A673 (cell line): ENCODE results near the gene MAP6. TPM values are rescaled to one million over a fixed set of nuclear protein-coding genes. Genes with fewer than 3 reads are reported as not detected.

Source experiments
- BruUV-seq: library from RNA; stranded (reverse); fragments of 400-500 nt; replicated peaks from 2 replicates; lab custom pipeline; 2021; lab: Mats Ljungman, UMichigan
- CTCF ChIA-PET: fragments of 300-600 bp; sonication (Branson Sonifier 250); formaldehyde crosslinking; loops from one replicate; lab custom pipeline; 2022; ENCODE audit warnings: antibody characterized with exemption; lab: Charles Lee
- POLR2A ChIA-PET: fragments of 300-600 bp; sonication (Branson Sonifier 250); formaldehyde crosslinking; loops from one replicate; lab custom pipeline; 2022; ENCODE audit warnings: antibody characterized with exemption; ENCODE audit not compliant: low non-redundant PET; lab: Charles Lee
- DNase-seq: peaks from one replicate; pipeline ENCODE4 v3.0.0-alpha.2; 2015; ENCODE audit warnings: low spot score
- H3K27ac ChIP-seq: fragments of 200-600 bp; sonication (generic); 2 replicates; pipeline ENCODE4 v1.5.1; 2016; ENCODE audit warnings: mixed run types, low read depth, mild to moderate bottlenecking, mixed read lengths, antibody characterized with exemption, low read length; ENCODE audit not compliant: poor library complexity, severe bottlenecking
- H3K27me3 ChIP-seq: fragments of 200-600 bp; sonication (generic); replicated peaks from 2 replicates; pipeline ENCODE4 v1.6.1; 2017; ENCODE audit warnings: mixed run types, low read depth, mild to moderate bottlenecking, mixed read lengths, antibody characterized with exemption, low read length; ENCODE audit not compliant: insufficient read depth, poor library complexity
- H3K36me3 ChIP-seq: fragments of 200-600 bp; sonication (generic); 2 replicates; pipeline ENCODE4 v1.6.1; 2016; ENCODE audit warnings: mixed run types, mild to moderate bottlenecking, mixed read lengths, antibody characterized with exemption, low read length; ENCODE audit not compliant: insufficient read depth, poor library complexity, severe bottlenecking
- H3K4me1 ChIP-seq: fragments of 200-600 bp; sonication (generic); 2 replicates; pipeline ENCODE4 v1.6.1; 2017; ENCODE audit warnings: mixed run types, mild to moderate bottlenecking, mixed read lengths, antibody characterized with exemption, low read length; ENCODE audit not compliant: insufficient read depth, poor library complexity, severe bottlenecking
- H3K4me3 ChIP-seq: fragments of 200-600 bp; sonication (generic); 2 replicates; pipeline ENCODE4 v1.5.1; 2016; ENCODE audit warnings: low read depth, mixed run types, mild to moderate bottlenecking, mixed read lengths, low read length; ENCODE audit not compliant: poor library complexity, severe bottlenecking
- H3K9me3 ChIP-seq: fragments of 200-600 bp; sonication (generic); 2 replicates; pipeline ENCODE4 v1.6.1; 2016; ENCODE audit warnings: mixed run types, low read depth, mild to moderate bottlenecking, mixed read lengths, antibody characterized with exemption, low read length; ENCODE audit not compliant: poor library complexity, severe bottlenecking
- EZH2 ChIP-seq: fragments of 200-600 bp; sonication (generic); IDR thresholded peaks from 2 replicates; pipeline ENCODE4 v1.6.1; 2017; ENCODE audit warnings: borderline replicate concordance, low read depth, mild to moderate bottlenecking, mixed read lengths, antibody characterized with exemption, low read length; ENCODE audit not compliant: poor library complexity, severe bottlenecking
- intact Hi-C: fragments of 100-400 bp; cut with micrococcal nuclease; formaldehyde crosslinking; loops from one replicate; pipeline ENCODE4 v1.10.0; 2022; ENCODE audit not compliant: unreplicated experiment
- total RNA-seq: library from RNA; stranded (reverse); gene quantifications from 2 replicates; pipeline ENCODE4 v1.2.3, GENCODE V29; 2021
- TF ChIP-seq, protein P1 (sequence below): fragments of 300-800, 200-600 bp; sonication (generic); conservative IDR thresholded peaks from 2 replicates; pipeline ENCODE4 v1.5.1; 2017; ENCODE audit warnings: low read depth, mild to moderate bottlenecking, antibody characterized with exemption, low read length, moderate library complexity, mixed read lengths

The MAP6 gene
- total RNA-seq, 1 experiment from 2014 or later, result not detected

DNA sequence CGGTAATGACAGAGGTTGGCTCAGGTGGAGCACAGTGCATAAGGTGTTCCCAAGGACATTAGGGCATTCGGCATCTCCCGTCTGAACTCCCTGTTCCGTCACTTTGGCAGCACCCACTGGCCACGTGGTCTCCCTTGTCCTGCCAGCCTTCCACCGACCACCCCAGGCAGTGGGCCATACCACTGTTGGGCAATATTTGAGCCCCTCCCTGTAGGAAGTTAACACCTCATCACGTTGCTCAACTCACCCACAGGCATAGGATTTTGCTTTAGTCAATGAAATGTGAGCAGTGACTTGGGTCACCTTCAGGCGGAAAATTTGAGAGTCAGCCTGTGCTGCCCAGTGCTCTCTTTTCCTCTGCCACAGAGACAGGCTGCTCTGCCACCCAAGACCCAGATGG lies 62.7 kb downstream of the MAP6 start:
- TF ChIP-seq, protein P1, sequence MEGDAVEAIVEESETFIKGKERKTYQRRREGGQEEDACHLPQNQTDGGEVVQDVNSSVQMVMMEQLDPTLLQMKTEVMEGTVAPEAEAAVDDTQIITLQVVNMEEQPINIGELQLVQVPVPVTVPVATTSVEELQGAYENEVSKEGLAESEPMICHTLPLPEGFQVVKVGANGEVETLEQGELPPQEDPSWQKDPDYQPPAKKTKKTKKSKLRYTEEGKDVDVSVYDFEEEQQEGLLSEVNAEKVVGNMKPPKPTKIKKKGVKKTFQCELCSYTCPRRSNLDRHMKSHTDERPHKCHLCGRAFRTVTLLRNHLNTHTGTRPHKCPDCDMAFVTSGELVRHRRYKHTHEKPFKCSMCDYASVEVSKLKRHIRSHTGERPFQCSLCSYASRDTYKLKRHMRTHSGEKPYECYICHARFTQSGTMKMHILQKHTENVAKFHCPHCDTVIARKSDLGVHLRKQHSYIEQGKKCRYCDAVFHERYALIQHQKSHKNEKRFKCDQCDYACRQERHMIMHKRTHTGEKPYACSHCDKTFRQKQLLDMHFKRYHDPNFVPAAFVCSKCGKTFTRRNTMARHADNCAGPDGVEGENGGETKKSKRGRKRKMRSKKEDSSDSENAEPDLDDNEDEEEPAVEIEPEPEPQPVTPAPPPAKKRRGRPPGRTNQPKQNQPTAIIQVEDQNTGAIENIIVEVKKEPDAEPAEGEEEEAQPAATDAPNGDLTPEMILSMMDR, result no peak
- intact Hi-C loops, result no loop called here
- no TSS peak for BruUV-seq
- Histone ChIP-seq H3K9me3 (no peaks in the 10 kb centered on the region), H3K27ac (no peak overlapping the region), H3K4me3 (no peak overlapping the region), H3K27me3 (no peaks in the 10 kb centered on the region), H3K36me3 (no peaks in the 10 kb centered on the region), H3K4me1 (peaks cover 26% of the 10 kb centered on the region)
- DNase-seq, result no peak
- ChIA-PET POLR2A (no interaction called here), CTCF (no interaction called here)

DNA sequence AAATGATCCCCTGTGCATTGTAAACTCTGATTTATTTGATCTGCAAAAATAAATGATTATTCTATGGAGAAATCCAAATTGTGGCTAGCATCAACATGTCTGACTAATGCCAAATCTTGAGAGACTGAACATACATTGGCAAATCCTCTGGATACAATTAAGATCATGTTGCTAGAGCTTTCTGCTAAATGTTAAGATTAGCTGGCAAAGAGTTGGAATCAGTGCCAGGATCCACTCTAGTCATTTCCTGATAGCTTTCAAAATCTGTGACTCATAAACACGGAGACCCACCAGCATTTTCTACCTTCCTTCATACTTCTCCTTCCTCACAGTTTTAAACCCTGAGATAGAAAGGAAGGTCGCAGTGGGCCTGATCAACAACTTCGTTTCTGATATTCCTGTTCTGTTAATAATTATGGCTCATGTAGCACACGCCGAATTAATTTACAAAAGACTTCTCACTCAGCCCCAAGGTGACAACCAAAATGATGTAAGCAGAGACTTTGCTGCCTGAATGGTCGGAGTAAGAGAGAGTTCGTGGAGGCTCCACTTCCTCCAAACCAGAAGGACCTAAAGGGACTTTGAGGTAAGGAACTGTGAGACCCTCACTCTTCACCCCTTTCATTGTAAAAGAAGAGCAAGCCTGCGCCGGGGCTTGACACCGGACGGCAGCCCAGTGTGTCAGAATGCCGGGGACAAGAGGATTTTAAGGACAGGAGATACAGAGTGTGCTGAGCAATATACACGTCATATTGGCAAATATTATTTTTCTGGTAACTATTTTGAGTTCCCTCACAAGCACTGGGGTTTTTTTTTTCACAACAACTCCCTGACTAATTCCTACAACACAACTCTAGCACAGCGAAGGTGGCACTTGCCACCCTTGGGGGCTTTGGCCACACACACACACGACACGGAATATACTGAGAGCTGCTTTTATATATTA lies 64.8 kb downstream of the MAP6 start:
- no peak overlapping the region for H3K4me3 ChIP-seq
- peak overlapping the region; percentile 44 for H3K27ac ChIP-seq
- DNase-seq, result peak; percentile 90
- intact Hi-C loops, result no loop called here
- ChIA-PET CTCF (interaction anchor here (1.8 kb wide), 1 partner anchor 102 kb away, joined by 7 read pairs; no protein-coding TSS in a partner anchor), POLR2A (no interaction called here)
- no peaks in the 10 kb centered on the region for H3K9me3 ChIP-seq
- no peaks in the 10 kb centered on the region for H3K27me3 ChIP-seq
- TF ChIP-seq EZH2, result no peak
- TF ChIP-seq, protein P1, result no peak
- H3K36me3 ChIP-seq, result no peaks in the 10 kb centered on the region
- peaks cover 26% of the 10 kb centered on the region for H3K4me1 ChIP-seq
- BruUV-seq, result TSS peak; percentile 67

GRCh38 chr11:75602951-75603350 lies 65.9 kb downstream of the MAP6 start:
- no peaks in the 10 kb centered on the region for H3K27me3 ChIP-seq
- no peak overlapping the region for H3K4me3 ChIP-seq
- TF ChIP-seq, protein P1, result no peak
- no peak for TF ChIP-seq EZH2
- BruUV-seq, result no TSS peak
- POLR2A ChIA-PET, result no interaction called here
- peak; percentile 64 for DNase-seq
- no peak overlapping the region for H3K27ac ChIP-seq
- intact Hi-C loops, result no loop called here
- H3K4me1 ChIP-seq, result peaks cover 26% of the 10 kb centered on the region
- CTCF ChIA-PET, result interaction anchor here (0.6 to 1.8 kb wide), 2 partner anchors 103 to 173 kb away, joined by 3 to 7 read pairs; no protein-coding TSS in a partner anchor
- no peaks in the 10 kb centered on the region for H3K9me3 ChIP-seq
- no peaks in the 10 kb centered on the region for H3K36me3 ChIP-seq
